Mucosa of gallbladder (tissue), 1 donor: ENCODE measurements around the gene ALG3. TPM values are rescaled to one million over a fixed set of nuclear protein-coding genes. Genes with fewer than 3 reads are reported as not detected.

Experiments used
- DNase-seq: peaks from one replicate; pipeline ENCODE4 v3.0.0-alpha.2; 2020; ENCODE audit warnings: low spot score
- total RNA-seq: library from RNA; stranded (reverse); gene quantifications from one replicate; pipeline ENCODE4 v1.2.1, GENCODE V29; 2021
- donor health status: DM: no; HTN: no; CAD: no.

Gene ALG3
- total RNA-seq, 1 donor from 2014 or later = 44.7 TPM

- DNase-seq = peak; percentile 34
These were observed 11.3 kb upstream of the ALG3 start for GRCh38 chr3:184259878-184260723.

GRCh38 chr3:184259396-184259877 is 10.7 kb upstream of the ALG3 start:
- DNase-seq = no peak

GRCh38 chr3:184258926-184259325 is 10.2 kb upstream of the ALG3 start:
- no peak for DNase-seq

- DNase-seq = no peak
These were observed 8.5 kb upstream of the ALG3 start for GRCh38 chr3:184257083-184257915.

GRCh38 chr3:184255291-184256039 is 6.7 kb upstream of the ALG3 start:
- DNase-seq = no peak

- DNase-seq = peak; percentile 92
These were observed 1.5 kb upstream of the ALG3 start for GRCh38 chr3:184250167-184250828.

- peak; percentile 97 for DNase-seq
These were observed 827 bp upstream of the ALG3 start, which contains the start of gene EEF1AKMT4 for GRCh38 chr3:184249412-184250166. TSS of gene EEF1AKMT4 (plus strand) at chr3:184249672. CDS start at chr3:184249695, 23 bp downstream.

GRCh38 chr3:184242297-184242685 is 6.5 kb downstream of the ALG3 start:
- no peak for DNase-seq

GRCh38 chr3:184241447-184242296 is 7.1 kb downstream of the ALG3 start:
- DNase-seq = peak; percentile 66

- no peak for DNase-seq
These were observed 7.7 kb downstream of the ALG3 start for GRCh38 chr3:184241141-184241446.

GRCh38 chr3:184240384-184241140 is 8.2 kb downstream of the ALG3 start:
- no peak for DNase-seq

- no peak for DNase-seq
These were observed 9.1 kb downstream of the ALG3 start for GRCh38 chr3:184239708-184240107.

- DNase-seq = no peak
These were observed 9.5 kb downstream of the ALG3 start for GRCh38 chr3:184239221-184239620.

GRCh38 chr3:184238246-184238818 is 10.4 kb downstream of the ALG3 start:
- no peak for DNase-seq

- no peak for DNase-seq
These were observed 11.0 kb downstream of the ALG3 start for GRCh38 chr3:184237807-184238206.

- DNase-seq = no peak
These were observed 11.6 kb downstream of the ALG3 start for GRCh38 chr3:184237211-184237610.

- no peak for DNase-seq
These were observed 12.1 kb downstream of the ALG3 start for GRCh38 chr3:184236636-184237035.

- no peak for DNase-seq
These were observed 12.7 kb downstream of the ALG3 start for GRCh38 chr3:184236033-184236410.
